LoVo (cell line): Measurements from ENCODE around the gene CPT1B.
"Not testable (repeated sequence)": the region's sequence is repeated elsewhere in the genome, so short reads cannot be mapped to it uniquely, and the experiment has no call there.

ENCODE experiments used
- DNase-seq: peaks from one replicate; pipeline ENCODE4 v3.0.0-alpha.2; 2016; ENCODE audit warnings: low spot score

CPT1B gene

DNA sequence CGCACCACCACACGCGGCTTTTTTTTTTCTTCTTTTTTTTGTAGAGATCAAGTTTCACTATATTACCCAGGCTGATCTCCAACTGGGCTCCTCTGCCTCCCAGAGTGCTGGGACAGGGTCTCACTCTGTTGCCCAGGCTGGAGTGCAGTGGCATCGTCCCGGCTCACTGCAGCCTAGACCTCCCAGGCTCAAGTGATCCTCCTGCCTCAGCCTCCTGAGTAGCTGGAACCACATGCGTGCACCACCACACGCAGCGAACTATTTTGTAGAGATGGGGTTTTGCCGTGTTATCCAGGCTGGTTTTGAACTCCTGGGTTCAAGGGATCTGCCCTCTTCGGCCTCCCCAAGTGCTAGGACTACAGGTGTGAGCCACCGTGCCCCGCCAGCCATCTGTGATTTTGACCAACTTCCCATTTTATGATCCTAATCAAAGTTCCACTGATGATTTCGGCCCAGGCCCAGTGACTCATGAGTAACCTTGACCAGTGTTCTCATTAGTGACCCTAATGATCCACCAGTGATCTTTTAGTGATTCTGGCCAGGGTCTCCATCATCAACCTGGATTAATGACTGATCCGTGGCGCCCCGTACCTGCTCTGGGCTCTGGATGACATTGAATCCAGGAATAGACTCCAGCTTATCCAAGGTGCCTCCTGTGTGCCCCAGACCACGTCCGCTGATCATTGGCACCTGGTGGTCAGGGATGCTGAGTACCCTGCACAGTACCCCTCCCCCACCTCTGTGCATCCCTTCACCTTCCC, 50.1 kb downstream of the CPT1B start:
- no peak for DNase-seq

DNA sequence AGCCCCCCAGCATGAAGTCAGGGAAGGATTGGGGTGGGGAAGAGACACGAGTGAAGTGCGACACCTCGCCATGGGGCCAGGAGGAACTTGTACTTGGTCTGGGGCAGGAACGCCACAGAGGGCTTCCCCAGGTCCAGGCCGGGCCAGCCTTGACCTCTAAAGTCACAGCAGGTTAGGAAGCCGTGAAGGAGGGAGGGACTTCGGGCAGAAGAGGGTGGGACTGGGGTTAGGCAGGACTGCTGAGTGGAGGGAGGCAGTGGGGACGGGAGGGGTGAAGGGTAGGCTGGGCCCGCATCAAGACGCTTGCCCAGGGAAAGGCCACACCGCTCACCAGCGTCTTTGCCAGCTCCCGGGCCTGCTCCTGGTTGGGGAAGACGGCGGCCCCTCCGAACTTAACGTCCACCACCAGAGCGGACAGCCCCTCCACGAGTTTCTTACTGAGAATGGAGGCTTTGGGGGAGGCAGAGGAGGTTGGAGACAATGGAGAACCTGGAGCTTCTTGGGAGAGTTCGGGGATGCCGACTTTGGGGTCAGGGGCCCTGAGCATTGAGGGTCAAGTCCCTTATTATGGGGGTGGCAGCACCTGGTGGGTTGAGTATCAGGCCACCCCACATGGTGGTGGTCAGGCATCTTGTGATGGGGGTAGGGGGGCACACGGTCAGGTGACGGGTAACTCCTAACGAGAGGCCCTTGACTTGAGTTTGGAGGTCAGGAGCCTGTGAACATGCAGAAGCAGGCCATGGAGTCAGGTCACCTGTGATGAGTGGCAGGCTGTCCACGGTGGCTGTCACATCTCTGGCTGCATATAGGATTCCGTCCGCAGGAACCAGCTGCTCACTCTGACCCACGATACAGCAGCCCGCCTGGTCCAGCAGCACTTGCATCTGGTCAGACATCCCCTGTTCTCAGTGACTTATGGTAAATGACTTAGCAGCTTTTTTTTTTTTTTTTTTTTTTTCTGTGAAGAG, 51.1 kb downstream of the CPT1B start:
- DNase-seq: peak; percentile 48

DNA sequence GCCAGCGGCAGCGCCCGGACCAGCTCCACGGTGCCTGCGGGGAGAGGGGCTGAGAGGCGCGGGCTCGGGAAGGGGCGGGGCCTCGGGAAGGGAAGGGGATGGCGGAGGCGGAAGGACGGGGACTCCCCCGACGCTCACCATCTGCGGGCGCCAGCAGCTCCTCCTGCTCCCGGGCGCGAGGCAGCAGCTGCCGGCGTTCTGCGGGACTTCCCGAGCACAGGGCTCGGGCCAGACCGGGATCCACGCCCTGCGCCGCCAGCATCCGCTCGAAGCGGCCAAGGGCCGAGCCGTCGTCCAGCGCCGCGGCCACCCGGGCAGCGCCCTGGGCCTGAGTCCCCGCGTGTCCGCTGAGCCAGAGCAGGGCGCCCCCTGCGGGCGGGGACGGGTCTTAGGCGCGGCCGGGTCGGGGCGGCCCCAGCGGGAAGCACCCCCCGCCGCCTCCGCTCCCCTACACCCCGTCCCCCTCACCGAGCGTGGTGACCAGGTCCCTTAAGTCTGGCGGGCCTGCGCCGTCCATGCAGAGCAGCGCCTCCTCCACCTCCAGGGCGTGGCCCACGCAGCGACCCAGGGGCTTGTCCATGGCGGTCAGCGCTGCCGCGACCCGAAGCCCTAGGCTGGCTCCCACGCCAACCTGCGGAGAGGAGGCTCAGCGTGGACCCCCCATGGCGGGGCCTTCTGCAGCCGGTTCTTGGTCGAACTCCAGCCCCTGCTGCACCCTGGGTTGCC, 52.0 kb downstream of the CPT1B start:
- DNase-seq: peak; percentile 58

- no peak for DNase-seq
Measured at GRCh38 chr22:50525858-50526107, 52.4 kb downstream of the CPT1B start.

GRCh38 chr22:50525104-50525857, 52.9 kb downstream of the CPT1B start, which contains the start of gene SCO2:
SCO2 (minus strand) TSS chr22:50525598; CDS start chr22:50524411, 1,187 bp downstream.
- peak; percentile 97 for DNase-seq

DNA sequence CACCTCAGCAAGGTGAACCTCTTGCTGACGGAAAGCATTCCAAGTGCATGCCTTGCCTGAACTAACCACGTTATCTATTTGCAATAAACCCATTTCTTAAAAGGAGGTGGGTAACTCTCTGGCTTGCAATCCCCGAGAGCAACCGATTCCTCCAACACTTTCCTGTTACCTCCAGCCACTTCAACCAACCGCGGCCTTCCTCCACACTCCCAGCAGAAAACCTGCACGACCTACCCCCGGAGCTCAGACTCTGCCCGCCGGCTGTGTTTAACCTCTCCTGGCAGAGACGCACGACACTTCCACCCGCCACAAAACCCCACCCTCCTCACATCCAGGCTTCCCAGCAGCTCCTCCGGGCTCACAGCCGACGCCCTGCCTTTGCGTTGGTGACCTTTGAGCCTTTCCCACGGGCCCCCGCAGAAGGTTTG, 53.5 kb downstream of the CPT1B start:
- peak; percentile 44 for DNase-seq

DNA sequence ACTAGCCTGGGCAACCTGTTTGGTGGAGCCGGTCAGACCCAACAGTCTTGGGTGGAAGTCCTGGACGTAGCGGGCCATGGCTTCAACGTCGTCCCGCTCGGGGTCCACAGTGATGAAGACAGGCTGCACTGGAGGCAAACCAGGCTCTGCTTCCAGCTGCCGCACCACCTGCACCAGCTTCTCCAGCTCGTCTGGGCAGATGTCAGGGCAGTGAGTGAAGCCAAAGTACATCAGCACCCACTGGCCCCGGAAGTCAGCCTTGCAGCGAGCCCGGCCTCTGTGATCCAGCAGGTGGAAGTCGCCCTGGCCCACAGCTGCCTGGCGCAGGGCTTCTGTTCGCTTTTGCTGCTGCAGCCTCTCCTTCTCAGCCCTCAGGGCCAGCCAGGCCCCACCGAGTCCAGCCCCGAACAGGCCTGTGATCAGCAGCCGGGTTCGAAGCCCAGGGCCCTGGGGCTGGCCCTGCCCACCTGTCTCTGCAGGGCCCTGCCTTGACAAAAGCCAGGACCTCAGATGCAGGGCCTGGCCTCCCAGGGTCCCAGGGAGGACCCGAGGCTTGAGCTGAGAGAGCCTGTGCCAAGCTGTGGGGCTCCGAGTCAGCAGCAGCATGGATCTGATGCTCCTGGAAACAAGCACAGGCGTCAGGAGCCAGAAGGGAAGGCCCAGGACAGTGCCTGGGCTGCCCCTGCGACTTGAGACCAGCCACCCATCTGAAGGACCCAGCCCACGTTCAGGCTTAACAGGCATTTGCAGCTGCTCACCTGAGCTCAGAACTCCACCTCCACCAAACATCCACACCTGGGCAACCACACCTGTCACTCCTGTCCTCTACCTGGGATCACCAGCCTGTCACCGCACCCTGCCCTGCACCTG, 54.2 kb downstream of the CPT1B start:
- DNase-seq: no peak

- no peak for DNase-seq
Measured at GRCh38 chr22:50523458-50523805, 54.8 kb downstream of the CPT1B start.

GRCh38 chr22:50522806-50523438, 55.3 kb downstream of the CPT1B start:
- no peak for DNase-seq

GRCh38 chr22:50522208-50522805, 55.9 kb downstream of the CPT1B start:
- DNase-seq: no peak

DNA sequence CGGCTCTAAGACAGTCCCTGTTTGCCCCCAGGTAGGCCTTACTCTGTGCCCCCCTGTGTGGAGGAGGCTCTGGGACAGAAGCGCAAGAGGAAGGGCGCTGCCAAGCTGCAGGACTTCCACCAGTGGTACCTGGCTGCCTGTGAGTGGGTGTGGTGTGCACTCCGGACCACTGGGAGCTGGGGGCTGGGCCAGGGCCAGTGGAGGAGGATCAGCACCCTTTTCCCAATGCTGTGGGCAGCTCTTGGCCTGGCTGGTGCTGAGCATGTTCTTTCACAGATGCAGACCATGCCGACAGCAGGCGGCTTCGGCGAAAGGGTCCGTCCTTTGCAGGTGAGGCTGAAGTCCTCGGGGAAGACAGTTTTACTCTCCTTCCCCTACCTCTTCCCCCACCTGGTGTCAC, 56.5 kb downstream of the CPT1B start:
- no peak for DNase-seq

- DNase-seq: no peak
Measured at GRCh38 chr22:50520826-50521453, 57.3 kb downstream of the CPT1B start.

DNA sequence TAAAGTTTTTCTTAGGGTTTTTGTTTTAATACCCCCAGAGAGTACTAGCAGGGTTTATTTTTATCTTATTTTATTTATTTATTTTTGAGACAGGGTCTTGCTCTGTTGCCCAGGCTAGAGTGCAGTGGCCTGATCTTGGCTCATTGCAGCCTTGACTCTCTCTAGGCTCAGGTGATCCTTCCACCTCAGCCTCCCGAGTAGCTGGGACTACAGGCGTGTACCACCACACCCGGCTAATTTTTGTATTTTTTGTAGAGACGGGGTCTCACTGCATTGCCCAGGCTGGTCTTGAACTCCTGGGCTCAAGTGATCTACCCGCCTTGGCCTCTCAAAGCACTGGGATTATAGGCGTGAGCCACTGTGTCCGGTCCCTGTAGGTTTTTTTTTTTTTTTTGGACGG, 58.0 kb downstream of the CPT1B start:
- not testable (repeated sequence) for DNase-seq

- DNase-seq: no peak
Measured at GRCh38 chr22:50519151-50519550, 59.1 kb downstream of the CPT1B start.
